NCI-H1092 treated with DMSO at 0.1 percent for 48 hours (cell line): ENCODE measurements around the gene SLC6A12.

Experiments used
- DNase-seq: peaks from one replicate; lab custom pipeline; 2025; lab: John Stamatoyannopoulos, UW

Gene SLC6A12

GRCh38 chr12:163406-163986 lies 50.5 kb downstream of the SLC6A12 start:
- no peak for DNase-seq

DNA sequence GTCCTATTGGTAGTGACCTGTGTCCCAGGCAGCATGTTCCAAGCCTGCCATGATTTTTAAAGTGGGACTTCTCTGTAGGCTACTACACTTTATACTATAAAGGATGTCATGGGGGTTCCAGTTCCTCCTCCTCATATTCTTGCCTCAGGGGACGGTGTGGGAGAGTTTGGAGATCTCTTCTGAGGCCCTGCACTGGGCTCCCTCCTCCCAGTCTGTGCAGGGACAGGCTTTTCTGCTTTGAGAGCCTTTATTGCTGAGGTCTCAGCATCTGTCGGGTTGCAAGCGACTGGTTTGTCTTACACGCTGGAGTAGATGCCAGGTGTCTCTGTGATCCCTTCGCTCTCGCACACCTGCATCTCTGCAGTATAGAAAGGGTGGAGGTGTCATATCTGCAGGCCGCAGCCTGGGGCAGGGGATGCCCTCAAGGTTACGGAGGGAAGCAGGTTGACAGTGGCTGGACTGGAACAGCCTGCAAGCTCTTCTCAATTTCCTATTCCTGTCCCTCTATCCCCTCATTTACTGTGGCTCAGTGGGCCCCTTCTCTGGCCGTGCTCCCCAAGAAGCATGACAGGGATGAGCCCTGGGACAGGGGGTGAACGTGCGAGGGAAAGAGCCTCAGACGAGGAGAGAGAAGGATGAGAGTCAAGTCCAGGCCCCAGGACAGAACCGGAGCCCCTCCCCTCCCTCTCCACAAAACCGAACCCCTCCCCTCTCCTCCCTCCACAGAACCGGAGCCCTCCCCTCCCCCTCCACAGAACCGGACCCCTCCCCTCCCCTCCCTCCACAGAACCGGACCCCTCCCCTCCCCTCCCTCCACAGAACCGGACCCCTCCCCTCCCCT lies 51.3 kb downstream of the SLC6A12 start:
- DNase-seq, result no peak

DNA sequence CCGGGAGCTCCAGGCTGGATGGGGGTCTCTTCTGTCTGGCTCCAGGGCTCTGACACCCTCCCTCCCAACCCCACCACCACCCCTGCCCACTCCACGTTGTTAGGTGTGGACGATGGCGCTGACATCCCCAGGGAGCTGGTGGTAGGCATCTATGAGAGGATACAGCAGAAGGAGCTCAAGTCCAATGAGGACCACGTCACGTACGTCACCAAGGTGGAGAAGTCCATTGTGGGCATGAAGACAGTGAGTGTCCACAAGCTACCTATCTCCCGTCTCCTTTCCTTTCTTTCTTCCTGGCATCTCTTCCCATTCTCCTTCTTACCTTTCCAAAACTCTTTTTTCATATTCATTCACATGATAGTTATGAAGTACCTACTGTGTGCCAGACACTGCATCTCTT lies 52.1 kb downstream of the SLC6A12 start:
- DNase-seq, result no peak

DNA sequence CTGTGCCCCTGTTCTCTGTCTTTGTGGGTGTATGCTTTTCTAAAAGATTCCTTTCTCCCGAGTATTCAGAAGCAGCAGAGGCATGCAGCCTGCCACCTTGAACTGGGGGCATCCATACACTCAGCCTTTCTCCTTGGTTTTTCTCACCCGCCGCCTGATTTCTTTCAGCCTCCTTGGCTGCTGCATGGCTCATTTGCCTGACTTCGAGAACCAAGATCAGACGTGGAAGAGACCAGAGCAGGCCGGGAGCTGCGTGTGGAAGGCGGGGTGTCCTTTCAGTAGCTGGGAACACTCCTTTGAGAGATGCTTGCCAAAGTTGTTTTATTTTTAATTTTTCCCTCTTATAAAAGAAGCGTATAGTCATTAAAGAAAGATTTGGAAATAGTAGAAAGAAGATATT lies 53.1 kb downstream of the SLC6A12 start:
- no peak for DNase-seq

DNA sequence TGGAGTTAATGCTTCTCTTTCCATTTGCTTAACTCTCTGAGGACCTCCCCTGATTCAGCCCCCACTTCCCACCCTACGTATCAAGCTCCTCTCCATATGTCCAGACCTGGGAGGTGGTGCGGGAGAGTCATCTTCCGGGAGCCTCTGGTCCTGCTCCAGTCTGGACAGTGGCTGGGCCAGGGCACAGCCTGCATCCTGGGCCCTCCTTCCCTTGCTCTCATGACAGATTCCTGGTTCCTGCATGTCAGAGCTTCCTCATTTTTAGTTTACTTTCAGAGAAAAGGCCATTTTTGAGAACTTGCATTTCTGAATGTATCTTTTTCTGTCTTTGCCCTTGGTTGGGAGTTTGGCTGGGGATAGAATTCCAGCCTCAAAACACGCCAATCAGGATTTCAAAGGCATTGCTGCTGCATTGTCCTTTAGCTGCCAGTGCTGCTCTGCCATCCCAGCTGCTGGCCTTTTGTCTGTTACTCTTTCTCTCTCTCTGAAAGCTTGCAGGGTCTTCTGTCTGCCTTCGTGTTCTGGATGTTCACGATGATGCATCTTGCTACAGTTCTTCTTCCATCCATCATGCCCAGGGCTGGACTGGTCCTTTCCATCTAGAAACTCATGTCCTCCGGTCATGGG lies 54.7 kb downstream of the SLC6A12 start:
- no peak for DNase-seq

- no peak for DNase-seq
These were observed 56.3 kb downstream of the SLC6A12 start for GRCh38 chr12:157644-158043.

DNA sequence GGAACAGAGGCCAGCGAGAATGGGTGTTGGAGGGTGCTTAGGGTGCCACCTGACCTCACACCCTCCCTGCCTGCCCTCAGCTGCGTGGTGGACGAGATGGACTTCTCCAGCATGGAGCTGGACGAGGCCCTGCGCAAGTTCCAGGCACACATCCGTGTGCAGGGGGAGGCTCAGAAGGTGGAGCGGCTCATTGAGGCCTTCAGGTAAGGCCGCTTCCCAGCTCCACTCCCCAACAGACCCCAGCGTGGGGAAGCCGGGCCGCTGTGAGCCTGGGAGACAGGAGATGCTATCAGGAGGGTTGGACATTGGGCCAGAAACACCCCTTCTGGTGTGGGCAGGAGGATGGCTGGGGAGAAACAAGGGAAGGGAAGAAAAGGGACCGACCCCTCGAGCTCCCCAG lies 57.0 kb downstream of the SLC6A12 start:
- no peak for DNase-seq

DNA sequence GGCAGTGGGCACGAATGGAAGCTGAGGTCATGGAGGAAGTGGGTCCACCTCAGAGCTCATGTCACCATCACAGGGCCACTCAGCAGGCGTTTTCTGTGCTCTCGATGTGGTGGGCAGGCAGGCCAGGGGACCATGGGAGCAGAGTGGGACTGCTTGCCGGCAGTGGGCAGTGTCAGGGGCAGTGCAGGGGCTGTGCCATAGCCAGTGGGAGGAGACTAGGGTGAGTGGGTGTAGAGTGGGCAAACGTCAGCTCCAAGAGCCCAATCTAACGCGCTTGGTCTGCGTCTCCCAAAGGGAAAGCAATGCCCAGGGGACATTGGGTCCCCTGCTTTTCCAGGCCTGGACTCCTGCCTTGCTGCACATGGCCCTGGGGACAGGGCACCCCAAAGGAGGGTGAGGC lies 58.3 kb downstream of the SLC6A12 start:
- no peak for DNase-seq

DNA sequence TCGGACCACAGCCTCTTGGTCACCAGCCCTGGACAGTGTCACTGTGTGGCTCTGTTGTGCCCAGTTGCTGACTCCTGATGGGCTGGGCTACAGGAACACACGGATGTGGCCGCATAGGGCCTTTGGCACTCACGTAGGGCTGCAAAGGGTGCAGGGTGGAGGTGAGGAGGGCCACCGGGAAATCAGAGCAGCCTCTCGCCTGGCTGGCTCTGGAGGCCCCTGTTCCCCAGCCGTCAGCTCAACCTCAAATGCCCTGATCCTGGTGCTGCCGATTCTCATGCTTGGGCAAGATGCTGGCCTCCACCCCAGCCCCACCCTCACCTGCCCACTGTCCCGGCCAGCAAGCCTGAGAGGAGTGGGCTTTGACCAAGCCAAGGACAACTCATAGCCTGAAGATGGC lies 59.0 kb downstream of the SLC6A12 start:
- no peak for DNase-seq

- DNase-seq, result no peak
These were observed 59.9 kb downstream of the SLC6A12 start for GRCh38 chr12:154058-154457.

DNA sequence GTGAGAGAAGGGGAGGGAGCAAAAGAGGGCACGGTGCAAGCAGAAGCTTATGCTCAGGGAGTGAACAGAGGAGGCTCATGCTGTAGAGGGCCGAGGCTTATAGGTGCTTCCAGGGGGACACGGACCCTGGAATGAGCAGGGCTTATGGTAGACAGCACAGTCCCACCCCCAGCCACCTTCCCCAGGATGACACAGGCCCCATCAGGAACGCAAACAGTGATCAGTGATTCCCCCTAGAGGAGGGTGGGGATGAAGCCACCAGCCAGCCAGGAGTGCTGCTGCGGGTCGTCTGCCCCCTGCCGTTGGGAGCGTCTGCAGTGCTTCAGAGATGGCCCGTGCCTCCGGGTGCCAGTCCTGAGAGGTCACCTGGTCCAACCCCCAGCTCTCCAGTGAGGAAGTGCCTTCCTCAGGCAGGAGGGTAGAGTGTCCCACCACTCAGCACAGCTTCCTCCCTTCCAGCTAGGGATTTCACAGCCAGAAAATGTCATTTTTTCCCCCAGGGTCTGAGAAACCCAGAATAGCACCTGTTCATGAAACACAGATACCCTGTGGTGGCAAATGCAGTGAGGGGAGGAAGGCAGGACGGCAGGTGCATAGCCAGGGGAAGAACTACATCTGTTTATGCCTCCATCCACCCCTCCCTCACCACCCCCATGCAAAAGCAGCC lies 60.7 kb downstream of the SLC6A12 start:
- DNase-seq, result peak; percentile 81

- DNase-seq, result no peak
These were observed 61.5 kb downstream of the SLC6A12 start for GRCh38 chr12:152440-152839.

- no peak for DNase-seq
These were observed 62.4 kb downstream of the SLC6A12 start for GRCh38 chr12:151579-151978.

- DNase-seq, result no peak
These were observed 65.1 kb downstream of the SLC6A12 start for GRCh38 chr12:148676-149416.

GRCh38 chr12:147242-147641 lies 66.7 kb downstream of the SLC6A12 start:
- DNase-seq, result no peak

DNA sequence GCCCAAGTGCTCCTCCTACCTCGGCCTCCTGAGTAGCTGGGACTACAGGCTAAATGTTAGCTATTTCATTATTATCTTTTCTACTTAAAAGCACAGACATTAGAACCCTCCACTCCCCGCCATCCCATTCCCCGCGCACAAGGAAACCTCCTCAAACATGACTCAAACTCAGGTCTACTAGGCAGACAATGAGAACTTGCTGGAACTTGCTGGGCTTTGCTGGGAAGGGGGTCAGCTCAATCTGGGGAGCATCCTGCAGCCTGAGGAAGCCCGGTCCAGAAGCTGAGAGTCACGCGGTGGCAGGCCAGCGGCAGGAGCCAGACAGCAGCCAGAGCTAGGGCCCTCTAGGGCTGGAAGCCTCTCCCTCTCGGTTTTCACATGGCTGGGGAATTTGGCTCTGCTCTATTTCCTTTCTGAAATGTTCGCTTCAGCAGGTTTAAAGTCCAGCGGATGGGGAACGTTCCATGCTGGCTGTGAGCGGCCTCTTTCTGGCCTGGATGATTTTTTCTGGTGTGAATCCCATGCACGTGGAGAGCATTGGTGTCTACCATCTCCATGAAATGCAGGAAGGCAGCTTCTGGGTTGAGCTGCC lies 68.5 kb downstream of the SLC6A12 start:
- DNase-seq, result no peak

GRCh38 chr12:144650-145284 lies 69.2 kb downstream of the SLC6A12 start:
- no peak for DNase-seq

GRCh38 chr12:143964-144649 lies 69.8 kb downstream of the SLC6A12 start:
- DNase-seq, result no peak

GRCh38 chr12:140162-140561 lies 73.8 kb downstream of the SLC6A12 start:
- no peak for DNase-seq
